ENCODE measurements around the gene KLKB1.
"Not testable (repeated sequence)": the region's sequence is repeated elsewhere in the genome, so short reads cannot be mapped to it uniquely, and the experiment has no call there.

Gene KLKB1

GRCh38 chr4:186227744-186228513 lies 622 bp downstream of the KLKB1 start:
- DNase-seq: no peak

GRCh38 chr4:186228514-186228894 lies 1.2 kb downstream of the KLKB1 start:
- no peak for DNase-seq

- no peak for DNase-seq
These were observed 7.1 kb downstream of the KLKB1 start for GRCh38 chr4:186234367-186234766.

GRCh38 chr4:186236126-186236525 lies 8.8 kb downstream of the KLKB1 start:
- no peak for DNase-seq

GRCh38 chr4:186240452-186240847 lies 13.1 kb downstream of the KLKB1 start:
- DNase-seq: no peak

- no peak for DNase-seq
These were observed 13.7 kb downstream of the KLKB1 start for GRCh38 chr4:186240848-186241491.

- no peak for DNase-seq
These were observed 14.3 kb downstream of the KLKB1 start for GRCh38 chr4:186241616-186242015.

- DNase-seq: not testable (repeated sequence)
These were observed 14.7 kb downstream of the KLKB1 start for GRCh38 chr4:186242031-186242430.

GRCh38 chr4:186243331-186243730 lies 16.0 kb downstream of the KLKB1 start:
- no peak for DNase-seq

- no peak for DNase-seq
These were observed 17.5 kb downstream of the KLKB1 start for GRCh38 chr4:186244835-186245234.

GRCh38 chr4:186247062-186247752 lies 19.9 kb downstream of the KLKB1 start:
- DNase-seq: not testable (repeated sequence)

GRCh38 chr4:186248643-186249042 lies 21.3 kb downstream of the KLKB1 start:
- no peak for DNase-seq

GRCh38 chr4:186249785-186250754 lies 22.8 kb downstream of the KLKB1 start:
- no peak for DNase-seq

- no peak for DNase-seq
These were observed 23.5 kb downstream of the KLKB1 start for GRCh38 chr4:186250760-186251159.

GRCh38 chr4:186255122-186255521 lies 27.8 kb downstream of the KLKB1 start:
- no peak for DNase-seq

- DNase-seq: no peak
These were observed 31.0 kb downstream of the KLKB1 start for GRCh38 chr4:186258216-186258811.

GRCh38 chr4:186260117-186260503 lies 32.8 kb downstream of the KLKB1 start:
- no peak for DNase-seq

- no peak for DNase-seq
These were observed 33.5 kb downstream of the KLKB1 start for GRCh38 chr4:186260504-186261448.

GRCh38 chr4:186264660-186265059 lies 37.4 kb downstream of the KLKB1 start:
- DNase-seq: no peak

GRCh38 chr4:186265250-186265649 lies 37.9 kb downstream of the KLKB1 start:
- not testable (repeated sequence) for DNase-seq

Measured in inflammatory macrophage (primary cell).